Osteoblast (primary cell): ENCODE data around the gene PLA2G2C. TPM values are rescaled to one million over a fixed set of nuclear protein-coding genes. Genes with fewer than 3 reads are reported as not detected.

ENCODE experiments used
- DNase-seq: peaks from one replicate; pipeline ENCODE4 v3.0.0; 2011; ENCODE audit warnings: low spot score, mixed read lengths; ENCODE audit not compliant: insufficient read length; ENCODE audit errors: missing footprints
- H2AFZ ChIP-seq: 2 replicates; pipeline ENCODE4 v1.6.0; 2011; ENCODE audit warnings: mild to moderate bottlenecking, low read length
- H3K27ac ChIP-seq: 2 replicates; pipeline ENCODE4 v1.5.1; 2011; ENCODE audit warnings: mild to moderate bottlenecking, low read depth, low read length, moderate library complexity
- H3K27me3 ChIP-seq: 2 replicates; pipeline ENCODE4 v1.6.0; 2012; ENCODE audit warnings: mild to moderate bottlenecking, control low read depth, inconsistent platforms, low read length, moderate library complexity; ENCODE audit not compliant: insufficient read depth
- H3K36me3 ChIP-seq: 2 replicates; pipeline ENCODE4 v1.5.1; 2011; ENCODE audit warnings: mild to moderate bottlenecking, low read length, control low read depth, moderate library complexity; ENCODE audit not compliant: insufficient read depth
- H3K4me1 ChIP-seq: 2 replicates; pipeline ENCODE4 v1.5.1; 2011; ENCODE audit warnings: mild to moderate bottlenecking, low read length, control low read depth, moderate library complexity; ENCODE audit not compliant: insufficient read depth
- H3K4me2 ChIP-seq: 2 replicates; pipeline ENCODE4 v1.6.0; 2011; ENCODE audit warnings: mild to moderate bottlenecking, low read length; ENCODE audit not compliant: insufficient read depth
- H3K4me3 ChIP-seq: fragments of 200-600 bp; sonication (generic); 3 replicates; pipeline ENCODE4 v1.5.1; 2012; ENCODE audit warnings: mild to moderate bottlenecking, low read length, inconsistent platforms; ENCODE audit not compliant: insufficient read depth
- H3K79me2 ChIP-seq: 2 replicates; pipeline ENCODE4 v1.6.0; 2012; ENCODE audit warnings: mild to moderate bottlenecking, low read length, control low read depth, inconsistent platforms; ENCODE audit not compliant: insufficient read depth
- H3K9me3 ChIP-seq: 2 replicates; pipeline ENCODE4 v1.5.1; 2011; ENCODE audit warnings: low read depth, low read length, control low read depth
- H4K20me1 ChIP-seq: 2 replicates; pipeline ENCODE4 v1.6.0; 2012; ENCODE audit warnings: mild to moderate bottlenecking, low read length, control low read depth; ENCODE audit not compliant: insufficient read depth
- total RNA-seq: library from RNA; depleted of rRNA; stranded (reverse); fragments of >200 nt; gene quantifications from 2 replicates; pipeline ENCODE4 v1.2.3, GENCODE V29; 2012
- TF ChIP-seq, protein P1 (sequence below): IDR thresholded peaks from 2 replicates; pipeline ENCODE4 v1.5.1; 2011; ENCODE audit warnings: mild to moderate bottlenecking, low read depth, low read length, moderate library complexity; ENCODE audit errors: extremely low read depth

Gene PLA2G2C
- total RNA-seq, 1 donor: not detected

DNA sequence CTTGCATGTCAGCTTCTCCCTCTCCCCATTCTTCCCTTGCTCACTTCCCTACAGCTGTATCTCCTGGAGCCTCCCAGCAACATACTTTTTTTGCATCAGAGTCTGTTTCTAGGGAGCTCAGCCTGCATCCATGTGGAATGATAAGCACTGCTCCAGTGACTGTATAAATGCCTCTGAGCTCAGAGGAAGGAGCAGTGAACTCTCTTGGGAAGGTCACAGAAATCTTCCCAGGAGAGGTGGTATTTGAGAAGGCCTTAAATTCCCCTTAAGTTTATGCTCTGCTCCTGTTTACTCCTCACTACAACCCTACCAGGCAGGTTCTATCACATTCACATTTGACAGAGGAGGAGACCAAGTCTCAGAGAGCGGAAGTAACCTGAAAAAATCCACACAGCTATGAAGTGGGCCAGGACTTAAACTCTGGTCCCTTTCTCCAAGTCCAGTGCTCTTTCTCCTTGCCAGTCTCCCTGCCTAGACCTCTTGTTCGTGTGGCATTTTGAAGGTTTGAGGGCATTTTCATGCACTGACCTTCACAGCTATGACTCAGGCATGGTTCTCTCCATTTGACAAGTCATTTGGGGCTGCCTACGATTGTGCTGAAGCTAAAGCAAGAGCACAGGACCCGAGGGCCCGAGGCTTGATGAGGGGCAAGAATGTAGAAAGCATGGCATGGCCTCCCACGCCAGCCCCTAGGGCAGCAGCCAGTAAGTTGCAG is 6.0 kb downstream of the PLA2G2C start:
- no peak overlapping the region for H3K4me3 ChIP-seq
- no peaks in the 10 kb centered on the region for H4K20me1 ChIP-seq
- no peak overlapping the region for H2AFZ ChIP-seq
- no peaks in the 10 kb centered on the region for H3K36me3 ChIP-seq
- H3K79me2 ChIP-seq: no peaks in the 10 kb centered on the region
- peaks cover 64% of the 10 kb centered on the region for H3K27me3 ChIP-seq
- TF ChIP-seq, protein P1, sequence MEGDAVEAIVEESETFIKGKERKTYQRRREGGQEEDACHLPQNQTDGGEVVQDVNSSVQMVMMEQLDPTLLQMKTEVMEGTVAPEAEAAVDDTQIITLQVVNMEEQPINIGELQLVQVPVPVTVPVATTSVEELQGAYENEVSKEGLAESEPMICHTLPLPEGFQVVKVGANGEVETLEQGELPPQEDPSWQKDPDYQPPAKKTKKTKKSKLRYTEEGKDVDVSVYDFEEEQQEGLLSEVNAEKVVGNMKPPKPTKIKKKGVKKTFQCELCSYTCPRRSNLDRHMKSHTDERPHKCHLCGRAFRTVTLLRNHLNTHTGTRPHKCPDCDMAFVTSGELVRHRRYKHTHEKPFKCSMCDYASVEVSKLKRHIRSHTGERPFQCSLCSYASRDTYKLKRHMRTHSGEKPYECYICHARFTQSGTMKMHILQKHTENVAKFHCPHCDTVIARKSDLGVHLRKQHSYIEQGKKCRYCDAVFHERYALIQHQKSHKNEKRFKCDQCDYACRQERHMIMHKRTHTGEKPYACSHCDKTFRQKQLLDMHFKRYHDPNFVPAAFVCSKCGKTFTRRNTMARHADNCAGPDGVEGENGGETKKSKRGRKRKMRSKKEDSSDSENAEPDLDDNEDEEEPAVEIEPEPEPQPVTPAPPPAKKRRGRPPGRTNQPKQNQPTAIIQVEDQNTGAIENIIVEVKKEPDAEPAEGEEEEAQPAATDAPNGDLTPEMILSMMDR: no peak
- H3K4me1 ChIP-seq: no peaks in the 10 kb centered on the region
- no peak overlapping the region for H3K4me2 ChIP-seq
- no peak overlapping the region for H3K27ac ChIP-seq
- no peak for DNase-seq
- no peaks in the 10 kb centered on the region for H3K9me3 ChIP-seq

- Histone ChIP-seq H2AFZ (no peak overlapping the region), H3K9me3 (no peaks in the 10 kb centered on the region), H3K79me2 (no peaks in the 10 kb centered on the region), H3K36me3 (no peaks in the 10 kb centered on the region), H3K27me3 (peaks cover 57% of the 10 kb centered on the region), H3K27ac (no peak overlapping the region), H3K4me2 (no peak overlapping the region), H4K20me1 (no peaks in the 10 kb centered on the region), H3K4me3 (no peak overlapping the region), H3K4me1 (no peaks in the 10 kb centered on the region)
- TF ChIP-seq, protein P1: no peak
- no peak for DNase-seq
These were observed 6.8 kb downstream of the PLA2G2C start for GRCh38 chr1:20179371-20180128.

DNA sequence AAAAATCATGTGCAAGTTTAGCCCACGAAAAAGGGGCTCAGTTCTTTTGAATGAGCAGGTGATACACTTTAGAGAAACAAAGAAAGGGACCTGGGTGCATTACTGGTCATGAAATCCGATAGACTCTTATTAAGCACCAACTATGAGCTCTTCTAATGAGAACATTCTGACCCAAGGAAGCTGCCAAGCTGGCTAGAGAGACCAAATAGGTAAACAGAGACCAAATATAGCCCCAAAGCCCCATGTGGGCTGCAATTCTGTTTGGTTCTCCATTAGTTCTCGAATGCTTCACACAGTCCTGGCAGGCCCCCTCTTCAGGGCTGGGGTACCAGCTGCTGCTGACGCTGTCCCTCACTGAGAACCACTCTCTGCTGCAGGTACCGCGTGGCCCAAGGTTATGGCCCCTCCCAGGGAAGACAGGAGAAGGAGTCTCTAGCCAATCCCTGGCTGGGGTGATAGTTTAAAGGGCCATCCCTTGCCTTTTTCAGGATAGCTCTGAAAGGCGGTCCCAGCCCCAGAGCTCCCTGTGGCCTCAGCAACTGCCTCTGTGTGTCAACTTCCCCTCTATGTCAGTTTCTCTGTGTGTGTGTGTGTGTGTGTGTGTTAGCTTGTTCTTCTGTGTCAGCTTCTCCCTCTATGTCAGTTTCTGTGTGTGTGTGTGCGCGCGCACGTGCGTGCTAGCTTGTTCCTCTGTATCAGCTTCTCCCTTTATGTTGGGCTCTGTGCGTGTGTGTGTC is 7.5 kb downstream of the PLA2G2C start:
- Histone ChIP-seq H3K4me3 (no peak overlapping the region), H3K27me3 (peaks cover 49% of the 10 kb centered on the region), H3K4me2 (no peak overlapping the region), H3K9me3 (no peaks in the 10 kb centered on the region), H4K20me1 (no peaks in the 10 kb centered on the region), H3K4me1 (no peaks in the 10 kb centered on the region), H3K36me3 (no peaks in the 10 kb centered on the region), H2AFZ (no peak overlapping the region), H3K79me2 (no peaks in the 10 kb centered on the region), H3K27ac (no peak overlapping the region)
- TF ChIP-seq, protein P1: no peak
- DNase-seq: no peak
